Adrenal gland (tissue), 5 donors: ENCODE data around the gene LILRB1.
"Not testable (repeated sequence)": the region's sequence is repeated elsewhere in the genome, so short reads cannot be mapped to it uniquely, and the experiment has no call there.

Experiments used
- CTCF ChIP-seq, 6 experiments: fragments of 450-650 bp in 4 of 6; fragments of 200-600 bp in 2 of 6; sonication (generic) in 1 of 6; IDR thresholded peaks; 1 replicate in 5 of 6; 2 replicates in 1 of 6; pipeline versions ENCODE4 v1.5.1 to v1.8.0; 2016 to 2021; ENCODE audit warnings: antibody characterized with exemption in 6 of 6, mild to moderate bottlenecking in 2 of 6, moderate library complexity in 1 of 6
- POLR2A ChIP-seq, 2 donors: fragments of 450-650 bp; IDR thresholded peaks; one replicate each; pipeline ENCODE4 v1.6.1; 2017; ENCODE audit warnings: antibody characterized with exemption in 2 of 2, mild to moderate bottlenecking in 2 of 2, moderate library complexity in 1 of 2
- donor health status: DM: no; HTN: no; CAD: no.

- not testable (repeated sequence) for TF ChIP-seq POLR2A, CTCF (IDR thresholded peaks at IDR 0.05)
Observed at GRCh38 chr19:54632517-54632916, 2.2 kb downstream of the LILRB1 start.
